IMR-90 (cell line): ENCODE results near the gene PDLIM1. TPM values are rescaled to one million over a fixed set of nuclear protein-coding genes. Genes with fewer than 3 reads are reported as not detected.

Experiments
- ATAC-seq: fragments of 200-7000 bp; cut with Tn5 transposase; 2 replicates; pipeline ENCODE4 v1.9.1; 2020; ENCODE audit warnings: low read depth, mild to moderate bottlenecking, moderate library complexity
- BruUV-seq: library from RNA; stranded (reverse); fragments of 400-500 nt; replicated peaks from 2 replicates; lab custom pipeline; 2021; lab: Mats Ljungman, UMichigan
- CTCF ChIA-PET: fragments of 300-600 bp; formaldehyde crosslinking; extraction: SDS; loops from one replicate; lab custom pipeline; 2021; ENCODE audit warnings: antibody characterized with exemption; lab: Yijun Ruan, JAX
- POLR2A ChIA-PET: fragments of 300-600 bp; sonication (Branson Sonifier 250); formaldehyde crosslinking; loops from one replicate; lab custom pipeline; 2022; ENCODE audit warnings: antibody characterized with exemption; ENCODE audit not compliant: unreplicated experiment; lab: Charles Lee
- DNase-seq: peaks from one replicate; pipeline ENCODE4 v3.0.0; 2013
- H2AFZ ChIP-seq: replicated peaks from 2 replicates; pipeline ENCODE3; 2013; ENCODE audit warnings: low read length, mild to moderate bottlenecking; ENCODE audit not compliant: poor library complexity
- H2AK5ac ChIP-seq: 2 replicates; pipeline ENCODE4 v1.6.1; 2013; ENCODE audit warnings: low read depth, low read length, inconsistent platforms
- H2AK9ac ChIP-seq: replicated peaks from 2 replicates; pipeline ENCODE3; 2013; ENCODE audit warnings: mild to moderate bottlenecking, low read depth, low read length, moderate library complexity; ENCODE audit not compliant: poor library complexity
- H2BK120ac ChIP-seq: 2 replicates; pipeline ENCODE4 v1.6.1; 2013; ENCODE audit warnings: low read depth, low read length, inconsistent platforms
- H2BK15ac ChIP-seq: 3 replicates; pipeline ENCODE4 v1.6.1; 2013; ENCODE audit warnings: low read depth, low read length, inconsistent platforms
- H2BK20ac ChIP-seq: 2 replicates; pipeline ENCODE4 v1.6.1; 2013; ENCODE audit warnings: low read depth, mild to moderate bottlenecking, inconsistent platforms, low read length, moderate library complexity
- H2BK5ac ChIP-seq: 2 replicates; pipeline ENCODE4 v1.6.1; 2013; ENCODE audit warnings: mild to moderate bottlenecking, low read depth, low read length, inconsistent platforms; ENCODE audit not compliant: poor library complexity, severe bottlenecking
- H3K14ac ChIP-seq: replicated peaks from 2 replicates; pipeline ENCODE4 v1.6.1; 2013; ENCODE audit warnings: low read depth, low read length, inconsistent platforms
- H3K18ac ChIP-seq: 2 replicates; pipeline ENCODE4 v1.6.1; 2013; ENCODE audit warnings: low read depth, low read length, control low read depth
- H3K23ac ChIP-seq: 2 replicates; pipeline ENCODE4 v1.6.1; 2013; ENCODE audit warnings: low read depth, low read length, inconsistent platforms
- H3K27ac ChIP-seq: 2 replicates; pipeline ENCODE4 v1.5.1; 2013; ENCODE audit warnings: mild to moderate bottlenecking, control low read depth, low read length; ENCODE audit not compliant: insufficient read depth
- H3K27me3 ChIP-seq: 2 replicates; pipeline ENCODE4 v1.6.1; 2013; ENCODE audit warnings: low read length; ENCODE audit not compliant: control insufficient read depth, insufficient read depth
- H3K36me3 ChIP-seq: 2 replicates; pipeline ENCODE4 v1.6.1; 2013; ENCODE audit warnings: low read length, mixed read lengths; ENCODE audit not compliant: control insufficient read depth, insufficient read depth
- H3K4ac ChIP-seq: 2 replicates; pipeline ENCODE4 v1.6.1; 2013; ENCODE audit warnings: low read depth, low read length, inconsistent platforms
- H3K4me1 ChIP-seq: 2 replicates; pipeline ENCODE4 v1.6.1; 2013; ENCODE audit warnings: low read length, mixed read lengths; ENCODE audit not compliant: control insufficient read depth, insufficient read depth
- H3K4me2 ChIP-seq: 2 replicates; pipeline ENCODE4 v1.6.1; 2013; ENCODE audit warnings: low read depth, mild to moderate bottlenecking, control low read depth, low read length, moderate library complexity
- H3K4me3 ChIP-seq: 2 replicates; pipeline ENCODE4 v1.5.1; 2013; ENCODE audit warnings: low read depth, mild to moderate bottlenecking, control low read depth, low read length, moderate library complexity; ENCODE audit not compliant: insufficient read depth
- H3K56ac ChIP-seq: 2 replicates; pipeline ENCODE4 v1.6.1; 2013; ENCODE audit warnings: low read length, inconsistent platforms; ENCODE audit not compliant: insufficient read depth; ENCODE audit errors: extremely low read depth
- H3K79me1 ChIP-seq, 2 experiments: 2 replicates each; pipeline ENCODE4 v1.6.1; 2013; ENCODE audit warnings: low read length in 2 of 2, inconsistent platforms in 1 of 2, low read depth in 1 of 2
- H3K9ac ChIP-seq: 2 replicates; pipeline ENCODE4 v1.6.1; 2013; ENCODE audit warnings: low read depth, low read length, control low read depth
- H3K9me1 ChIP-seq: 2 replicates; pipeline ENCODE4 v1.6.1; 2013; ENCODE audit warnings: low read length, inconsistent platforms; ENCODE audit not compliant: insufficient read depth
- H3K9me3 ChIP-seq: 2 replicates; pipeline ENCODE4 v1.6.1; 2013; ENCODE audit warnings: low read length; ENCODE audit not compliant: control insufficient read depth, insufficient read depth
- H4K20me1 ChIP-seq: 2 replicates; pipeline ENCODE4 v1.6.1; 2013; ENCODE audit warnings: low read length, inconsistent platforms; ENCODE audit not compliant: insufficient read depth
- H4K5ac ChIP-seq: 2 replicates; pipeline ENCODE4 v1.6.1; 2013; ENCODE audit warnings: mild to moderate bottlenecking, low read depth, low read length, control low read depth
- H4K8ac ChIP-seq, 2 experiments: 2 replicates each; pipeline ENCODE4 v1.6.1; 2013; ENCODE audit warnings: low read depth in 2 of 2, low read length in 2 of 2, control low read depth in 1 of 2, inconsistent platforms in 1 of 2
- H4K91ac ChIP-seq: 2 replicates; pipeline ENCODE4 v1.6.1; 2013; ENCODE audit warnings: low read depth, low read length, inconsistent platforms; ENCODE audit not compliant: insufficient read depth
- BHLHE40 ChIP-seq: fragments of 150-350 bp; IDR thresholded peaks from 2 replicates; pipeline ENCODE4 v1.6.1; 2016; ENCODE audit warnings: mild to moderate bottlenecking, low read depth, low read length
- CEBPB ChIP-seq: IDR thresholded peaks from 2 replicates; pipeline ENCODE4 v1.6.1; 2012; ENCODE audit warnings: low read depth, low read length, improper control_type of control experiment
- ELK1 ChIP-seq: fragments of 150-350 bp; IDR thresholded peaks from 2 replicates; pipeline ENCODE4 v1.6.1; 2016; ENCODE audit warnings: low read depth, mild to moderate bottlenecking, low read length, moderate library complexity, borderline replicate concordance
- FOS ChIP-seq: fragments of 150-350 bp; IDR thresholded peaks from 2 replicates; pipeline ENCODE4 v1.6.1; 2016; ENCODE audit warnings: low read depth, low read length
- MAFK ChIP-seq: IDR thresholded peaks from 2 replicates; pipeline ENCODE4 v1.6.1; 2012; ENCODE audit warnings: low read depth, low read length, improper control_type of control experiment
- MAZ ChIP-seq: IDR thresholded peaks from 2 replicates; pipeline ENCODE4 v1.6.1; 2012; ENCODE audit warnings: low read depth, mild to moderate bottlenecking, low read length, improper control_type of control experiment, moderate library complexity, borderline replicate concordance
- MXI1 ChIP-seq: IDR thresholded peaks from 2 replicates; pipeline ENCODE4 v1.6.1; 2012; ENCODE audit warnings: low read depth, mild to moderate bottlenecking, low read length, moderate library complexity, borderline replicate concordance
- NFE2L2 ChIP-seq: fragments of 150-350 bp; IDR thresholded peaks from 2 replicates; pipeline ENCODE4 v1.6.1; 2016; ENCODE audit warnings: low read depth, mild to moderate bottlenecking, low read length
- POLR2A ChIP-seq: IDR thresholded peaks from 2 replicates; pipeline ENCODE4 v1.6.1; 2012; ENCODE audit warnings: mild to moderate bottlenecking, low read depth, low read length
- RAD21 ChIP-seq: IDR thresholded peaks from 2 replicates; pipeline ENCODE4 v1.6.1; 2012; ENCODE audit warnings: low read length, improper control_type of control experiment
- RCOR1 ChIP-seq: IDR thresholded peaks from 2 replicates; pipeline ENCODE4 v1.6.1; 2012; ENCODE audit warnings: mild to moderate bottlenecking, low read length, improper control_type of control experiment; ENCODE audit not compliant: insufficient replicate concordance
- RFX5 ChIP-seq: IDR thresholded peaks from 2 replicates; pipeline ENCODE4 v1.8.0; 2012; ENCODE audit warnings: low read depth, mild to moderate bottlenecking, low read length, moderate library complexity
- SMC3 ChIP-seq: fragments of 150-350 bp; IDR thresholded peaks from 2 replicates; pipeline ENCODE4 v1.6.1; 2016; ENCODE audit warnings: low read depth, mild to moderate bottlenecking, antibody characterized with exemption, low read length, moderate library complexity
- WGBS, 2 experiments: methylation state at CpG; one replicate each; pipeline versions ENCODE4 v1.1.5 to v1.1.7; 2013; ENCODE audit warnings: missing lambda C conversion rate in 2 of 2; ENCODE audit not compliant: insufficient read length in 1 of 2; ENCODE audit errors: extremely low coverage in 2 of 2; 5-methylcytosine and 5-hydroxymethylcytosine counted together
- dilution Hi-C: fragments of 300-500 bp; cut with HindIII; formaldehyde crosslinking; loops from one replicate; pipeline ENCODE4 v1.14.3; 2018; ENCODE audit warnings: low sequenced_read_pairs; ENCODE audit not compliant: unreplicated experiment
- in situ Hi-C: fragments of 300-500 bp; cut with MboI; formaldehyde crosslinking; loops from 3 replicates; pipeline ENCODE4 v1.14.3; 2019; ENCODE audit warnings: low sequenced_read_pairs, inconsistent platforms, mixed read lengths
- intact Hi-C: fragments of 100-400 bp; cut with micrococcal nuclease; formaldehyde crosslinking; loops from 2 replicates; pipeline ENCODE4 v1.10.0; 2022
- polyA plus RNA-seq, 3 experiments: library from polyadenylated mRNA; depleted of rRNA; stranded (reverse); fragments of >200 nt; gene quantifications; 2 replicates each; pipeline ENCODE4 v1.2.3, GENCODE V29; 2012; ENCODE audit warnings: low replicate concordance in 1 of 3
- total RNA-seq: library from RNA; depleted of rRNA; stranded (reverse); fragments of >200 nt; gene quantifications from 2 replicates; pipeline ENCODE4 v1.2.3, GENCODE V29; 2012
- TF ChIP-seq, protein P1 (sequence below): conservative IDR thresholded peaks from 2 replicates; pipeline ENCODE4 v1.5.1; 2012; ENCODE audit warnings: mild to moderate bottlenecking, low read depth, low read length, improper control_type of control experiment

PDLIM1 gene
- total and polyA plus RNA-seq, 2 of the 4 experiments (the other 2 are of a cell fraction), result 30.1 to 187 TPM

DNA sequence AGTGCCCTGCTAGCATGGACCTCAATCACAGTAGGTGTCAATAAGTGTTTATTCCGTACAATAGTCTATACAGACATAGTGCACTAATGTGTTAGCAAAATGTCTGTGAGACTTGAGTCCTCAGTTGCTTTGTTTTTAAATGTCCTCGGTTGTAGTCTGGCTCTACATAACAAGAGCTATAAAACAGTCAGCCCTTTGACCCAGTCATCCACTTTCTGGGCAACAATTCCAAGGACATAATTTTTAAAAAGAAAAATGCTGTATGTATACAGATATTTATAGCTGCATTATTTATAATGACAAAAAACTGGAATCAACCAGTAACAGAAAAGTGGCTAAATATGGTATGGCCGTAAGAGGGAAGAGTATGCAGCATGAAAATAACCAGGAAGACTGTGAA, 2.8 kb upstream of the PDLIM1 start:
- H3K9ac ChIP-seq, result no peak overlapping the region
- H4K20me1 ChIP-seq, result peaks cover 10% of the 10 kb centered on the region
- in situ Hi-C loops (no loop called here), intact Hi-C loops (loop anchor here (5.0 kb wide), 1 partner anchor 111 kb away; no protein-coding TSS in a partner anchor), dilution Hi-C loops (no loop called here)
- no peak overlapping the region for H2BK15ac ChIP-seq
- no CpG with 5 or more reads among the region's 3 CpGs for WGBS, 2 experiments
- no peak overlapping the region for H4K5ac ChIP-seq
- no peak overlapping the region for H2AK9ac ChIP-seq
- peak overlapping the region; percentile 40; the same call in 1 of the 2 replicates for H3K4ac ChIP-seq
- peak overlapping the region; percentile 75 for H2BK120ac ChIP-seq
- H3K9me1 ChIP-seq, result 0 out of 2 replicates have a peak, but pooled peaks cover 9% of the 10 kb centered on the region
- H2AK5ac ChIP-seq, result no peak overlapping the region; the same call in 1 of the 2 replicates
- TF ChIP-seq NFE2L2 (no peak), MAZ (no peak), BHLHE40 (no peak), CEBPB (no peak), MXI1 (no peak), RFX5 (no peak), ELK1 (no peak), MAFK (no peak), RAD21 (no peak), SMC3 (no peak), RCOR1 (no peak), POLR2A (no peak), FOS (no peak)
- TF ChIP-seq, protein P1, sequence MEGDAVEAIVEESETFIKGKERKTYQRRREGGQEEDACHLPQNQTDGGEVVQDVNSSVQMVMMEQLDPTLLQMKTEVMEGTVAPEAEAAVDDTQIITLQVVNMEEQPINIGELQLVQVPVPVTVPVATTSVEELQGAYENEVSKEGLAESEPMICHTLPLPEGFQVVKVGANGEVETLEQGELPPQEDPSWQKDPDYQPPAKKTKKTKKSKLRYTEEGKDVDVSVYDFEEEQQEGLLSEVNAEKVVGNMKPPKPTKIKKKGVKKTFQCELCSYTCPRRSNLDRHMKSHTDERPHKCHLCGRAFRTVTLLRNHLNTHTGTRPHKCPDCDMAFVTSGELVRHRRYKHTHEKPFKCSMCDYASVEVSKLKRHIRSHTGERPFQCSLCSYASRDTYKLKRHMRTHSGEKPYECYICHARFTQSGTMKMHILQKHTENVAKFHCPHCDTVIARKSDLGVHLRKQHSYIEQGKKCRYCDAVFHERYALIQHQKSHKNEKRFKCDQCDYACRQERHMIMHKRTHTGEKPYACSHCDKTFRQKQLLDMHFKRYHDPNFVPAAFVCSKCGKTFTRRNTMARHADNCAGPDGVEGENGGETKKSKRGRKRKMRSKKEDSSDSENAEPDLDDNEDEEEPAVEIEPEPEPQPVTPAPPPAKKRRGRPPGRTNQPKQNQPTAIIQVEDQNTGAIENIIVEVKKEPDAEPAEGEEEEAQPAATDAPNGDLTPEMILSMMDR, result no peak
- DNase-seq (no peak), ATAC-seq (no peak)
- H3K18ac ChIP-seq, result no peak overlapping the region; the same call in 1 of the 2 replicates
- H3K4me3 ChIP-seq, result no peak overlapping the region
- H3K9me3 ChIP-seq, result no peaks in the 10 kb centered on the region
- H3K36me3 ChIP-seq, result no peaks in the 10 kb centered on the region
- H3K27ac ChIP-seq, result no peak overlapping the region
- POLR2A ChIA-PET, result interaction anchor here (0.6 kb wide), 1 partner anchor 124 kb away, joined by 5 read pairs; no protein-coding TSS in a partner anchor
- CTCF ChIA-PET, result interaction anchor here (0.6 to 2.0 kb wide), 5 partner anchors 10 to 112 kb away, joined by 3 to 5 read pairs (median 3); no protein-coding TSS in a partner anchor
- H3K14ac ChIP-seq, result no peak overlapping the region
- no peak overlapping the region for H3K23ac ChIP-seq
- peaks cover 13% of the 10 kb centered on the region for H3K4me1 ChIP-seq
- H2BK20ac ChIP-seq, result peak overlapping the region; percentile 66
- no peak overlapping the region for H4K8ac ChIP-seq
- no peak overlapping the region for H2AFZ ChIP-seq
- peaks cover 3 to 22% of the 10 kb centered on the region in 2 experiments; a peak in 2 of 4 replicates for H3K79me1 ChIP-seq
- no peak overlapping the region for H3K4me2 ChIP-seq
- H4K91ac ChIP-seq, result peak overlapping the region; percentile 53; the same call in 1 of the 2 replicates
- no peak overlapping the region for H2BK5ac ChIP-seq
- no peaks in the 10 kb centered on the region for H3K27me3 ChIP-seq
- no TSS peak for BruUV-seq
- H3K56ac ChIP-seq, result no peak overlapping the region
